H1 (cell line): ENCODE results near the gene GSPT1. TPM values are rescaled to one million over a fixed set of nuclear protein-coding genes. Genes with fewer than 3 reads are reported as not detected.

ENCODE experiments used
- CTCF ChIA-PET: fragments of 300-600 bp; sonication (Branson Sonifier 250); formaldehyde crosslinking; loops from one replicate; lab custom pipeline; 2021; ENCODE audit not compliant: partially characterized antibody; lab: Charles Lee
- POLR2A ChIA-PET: fragments of 300-600 bp; sonication (Branson Sonifier 250); formaldehyde crosslinking; loops from one replicate; lab custom pipeline; 2021; ENCODE audit warnings: inconsistent platforms; ENCODE audit not compliant: partially characterized antibody; lab: Charles Lee
- DNase-seq, 2 experiments: peaks; one replicate each; pipeline versions ENCODE4 v3.0.0 to v3.0.0-alpha.2; 2010 to 2022; ENCODE audit warnings: low spot score in 2 of 2, low read depth in 1 of 2, mixed read lengths in 1 of 2
- FAIRE-seq: peaks from 2 replicates; lab custom pipeline; 2011; peaks lifted over from hg19 to GRCh38; lab: Jason Lieb, UNC
- H2AFZ ChIP-seq: 2 replicates; pipeline ENCODE4 v1.8.1; 2012; ENCODE audit warnings: low read length, inconsistent platforms
- H2AK5ac ChIP-seq: 2 replicates; pipeline ENCODE4 v1.6.1; 2013; ENCODE audit warnings: low read depth, low read length
- H2BK120ac ChIP-seq: replicated peaks from 2 replicates; pipeline ENCODE3; 2013; ENCODE audit warnings: low read depth, low read length, inconsistent platforms
- H2BK12ac ChIP-seq: 2 replicates; pipeline ENCODE4 v1.6.1; 2013; ENCODE audit warnings: low read depth, low read length
- H2BK15ac ChIP-seq: 2 replicates; pipeline ENCODE4 v1.6.1; 2013; ENCODE audit warnings: low read length
- H2BK20ac ChIP-seq: 2 replicates; pipeline ENCODE4 v1.6.1; 2013; ENCODE audit warnings: low read length
- H2BK5ac ChIP-seq: 2 replicates; pipeline ENCODE4 v1.6.1; 2013; ENCODE audit warnings: low read depth, low read length
- H3K14ac ChIP-seq: 2 replicates; pipeline ENCODE4 v1.6.1; 2013; ENCODE audit warnings: inconsistent platforms; ENCODE audit not compliant: insufficient read length
- H3K18ac ChIP-seq: 2 replicates; pipeline ENCODE4 v1.6.1; 2013; ENCODE audit warnings: low read length; ENCODE audit errors: extremely low read depth
- H3K23ac ChIP-seq: 2 replicates; pipeline ENCODE4 v1.6.1; 2013; ENCODE audit warnings: inconsistent platforms; ENCODE audit not compliant: insufficient read length
- H3K23me2 ChIP-seq: 2 replicates; pipeline ENCODE4 v1.6.1; 2013; ENCODE audit warnings: low read depth, low read length
- H3K27ac ChIP-seq: 2 replicates; pipeline ENCODE4 v1.6.1; 2011; ENCODE audit warnings: low read depth, low read length, inconsistent platforms
- H3K27me3 ChIP-seq, 4 experiments: replicated peaks in 1 of 4; 1 replicate in 1 of 4; 2 replicates in 3 of 4; pipeline versions ENCODE4 v1.6.1 to v1.8.1; 2011 to 2013; ENCODE audit warnings: low read length in 3 of 4, mild to moderate bottlenecking in 3 of 4, inconsistent platforms in 2 of 4, mixed read lengths in 2 of 4, moderate library complexity in 1 of 4; ENCODE audit not compliant: control insufficient read depth in 3 of 4, insufficient read depth in 3 of 4; ENCODE audit errors: extremely low read depth in 1 of 4
- H3K36me3 ChIP-seq, 4 experiments: 2 replicates each; pipeline versions ENCODE4 v1.6.1 to v1.8.1; 2011 to 2013; ENCODE audit warnings: mild to moderate bottlenecking in 4 of 4, low read length in 3 of 4, moderate library complexity in 2 of 4, control low read depth in 1 of 4, inconsistent platforms in 1 of 4; ENCODE audit not compliant: insufficient read depth in 4 of 4, control insufficient read depth in 2 of 4
- H3K4ac ChIP-seq: replicated peaks from 2 replicates; pipeline ENCODE3; 2013; ENCODE audit warnings: low read length, low read depth, mixed read lengths, inconsistent platforms; ENCODE audit not compliant: insufficient read length
- H3K4me1 ChIP-seq, 4 experiments: replicated peaks in 1 of 4; 1 replicate in 1 of 4; 2 replicates in 3 of 4; pipeline versions ENCODE4 v1.6.1 to v1.8.1; 2011 to 2013; ENCODE audit warnings: low read length in 3 of 4, inconsistent platforms in 2 of 4, mixed read lengths in 1 of 4; ENCODE audit not compliant: insufficient read depth in 4 of 4, control insufficient read depth in 3 of 4
- H3K4me2 ChIP-seq, 2 experiments: 2 replicates each; pipeline versions ENCODE4 v1.6.1 to v1.8.1; 2011 to 2013; ENCODE audit warnings: low read depth in 2 of 2, low read length in 2 of 2, control low read depth in 1 of 2, inconsistent platforms in 1 of 2, mild to moderate bottlenecking in 1 of 2; ENCODE audit not compliant: insufficient read depth in 1 of 2
- H3K4me3 ChIP-seq, 4 experiments: fragments of 200-600, 300-600 bp in 1 of 4; sonication (generic), shearing (Covaris generic), sonication (Bioruptor Twin) in 1 of 4; 2 replicates each; pipeline versions ENCODE4 v1.5.1 to v1.8.1; 2011 to 2016; ENCODE audit warnings: low read length in 4 of 4, low read depth in 3 of 4, control low read depth in 2 of 4, inconsistent platforms in 2 of 4, mild to moderate bottlenecking in 2 of 4, mixed read lengths in 1 of 4, moderate library complexity in 1 of 4; ENCODE audit not compliant: insufficient read depth in 2 of 4; ENCODE audit errors: extremely low read depth in 1 of 4
- H3K56ac ChIP-seq: replicated peaks from 2 replicates; pipeline ENCODE3; 2013; ENCODE audit warnings: low read depth, mild to moderate bottlenecking, mixed read lengths, low read length, inconsistent platforms; ENCODE audit not compliant: insufficient read length
- H3K79me1 ChIP-seq: 2 replicates; pipeline ENCODE4 v1.6.1; 2013; ENCODE audit warnings: low read depth, low read length, control low read depth
- H3K79me2 ChIP-seq, 2 experiments: 2 replicates each; pipeline versions ENCODE4 v1.6.1 to v1.8.1; 2012 to 2013; ENCODE audit warnings: low read length in 2 of 2, mild to moderate bottlenecking in 2 of 2, inconsistent platforms in 1 of 2; ENCODE audit not compliant: insufficient read depth in 2 of 2, control insufficient read depth in 1 of 2
- H3K9ac ChIP-seq, 4 experiments: replicated peaks in 1 of 4; 1 replicate in 1 of 4; 2 replicates in 3 of 4; pipeline versions ENCODE4 v1.6.1 to v1.8.1; 2011 to 2013; ENCODE audit warnings: low read depth in 3 of 4, low read length in 3 of 4, control low read depth in 2 of 4, mild to moderate bottlenecking in 2 of 4, moderate library complexity in 2 of 4, inconsistent platforms in 1 of 4; ENCODE audit errors: extremely low read depth in 1 of 4
- H3K9me3 ChIP-seq, 2 experiments: 2 replicates each; pipeline versions ENCODE4 v1.6.1 to v1.8.1; 2012 to 2013; ENCODE audit warnings: mild to moderate bottlenecking in 2 of 2, moderate library complexity in 2 of 2, control low read depth in 1 of 2, inconsistent platforms in 1 of 2, low read depth in 1 of 2, low read length in 1 of 2, mixed read lengths in 1 of 2; ENCODE audit not compliant: insufficient read depth in 2 of 2
- H4K20me1 ChIP-seq, 2 experiments: replicated peaks in 1 of 2; 2 replicates each; pipeline versions ENCODE3 to v1.8.1; 2011 to 2013; ENCODE audit warnings: inconsistent platforms in 2 of 2, low read length in 2 of 2, mild to moderate bottlenecking in 1 of 2; ENCODE audit not compliant: insufficient read depth in 2 of 2, control insufficient read depth in 1 of 2
- H4K5ac ChIP-seq: 2 replicates; pipeline ENCODE4 v1.6.1; 2013; ENCODE audit warnings: low read length, low read depth, mixed read lengths, inconsistent platforms; ENCODE audit not compliant: insufficient read length
- H4K8ac ChIP-seq: 2 replicates; pipeline ENCODE4 v1.8.0; 2013; ENCODE audit warnings: mild to moderate bottlenecking, moderate library complexity, low read length, inconsistent platforms; ENCODE audit not compliant: insufficient read depth; ENCODE audit errors: extremely low read depth
- H4K91ac ChIP-seq: replicated peaks from 2 replicates; pipeline ENCODE3; 2013; ENCODE audit warnings: low read length, mixed read lengths, inconsistent platforms; ENCODE audit not compliant: insufficient read length
- CHD1 ChIP-seq: IDR thresholded peaks from 2 replicates; pipeline ENCODE4 v1.6.1; 2012; ENCODE audit warnings: low read depth, low read length, improper control_type of control experiment
- NRF1 ChIP-seq: IDR thresholded peaks from 2 replicates; pipeline ENCODE4 v1.6.1; 2011; ENCODE audit warnings: mild to moderate bottlenecking, low read depth, low read length, improper control_type of control experiment
- POLR2A ChIP-seq, 2 experiments: IDR thresholded peaks; 1 replicate in 1 of 2; 2 replicates in 1 of 2; pipeline ENCODE4 v1.6.1; 2011; ENCODE audit warnings: low read depth in 2 of 2, low read length in 2 of 2, mild to moderate bottlenecking in 2 of 2; ENCODE audit errors: control extremely low read depth in 1 of 2
- POU5F1 ChIP-seq: IDR thresholded peaks from 2 replicates; pipeline ENCODE4 v1.6.1; 2011; ENCODE audit warnings: low read depth, mild to moderate bottlenecking, low read length, moderate library complexity
- RAD21 ChIP-seq, 2 experiments: IDR thresholded peaks in 1 of 2; conservative IDR thresholded peaks in 1 of 2; 2 replicates each; pipeline ENCODE4 v1.6.1; 2011; ENCODE audit warnings: low read depth in 2 of 2, low read length in 2 of 2, improper control_type of control experiment in 1 of 2, inconsistent platforms in 1 of 2, mild to moderate bottlenecking in 1 of 2, moderate library complexity in 1 of 2
- RBBP5 ChIP-seq: IDR thresholded peaks from 2 replicates; pipeline ENCODE4 v1.7.1; 2012; ENCODE audit warnings: low read depth, mild to moderate bottlenecking, inconsistent platforms, low read length, moderate library complexity, borderline replicate concordance
- SIRT6 ChIP-seq: IDR thresholded peaks from one replicate; pipeline ENCODE4 v1.7.1; 2012; ENCODE audit warnings: low read length, inconsistent platforms
- TCF12 ChIP-seq: IDR thresholded peaks from 2 replicates; pipeline ENCODE4 v1.6.1; 2011; ENCODE audit warnings: low read depth, mild to moderate bottlenecking, low read length
- ZNF274 ChIP-seq: IDR thresholded peaks from 2 replicates; pipeline ENCODE4 v1.7.0; 2012; ENCODE audit warnings: low read length, borderline replicate concordance; ENCODE audit errors: extremely low read depth
- WGBS, 2 experiments: shearing (Covaris generic) in 1 of 2; methylation state at CpG; one replicate each; pipeline versions ENCODE4 v1.1.6 to v1.1.7; 2013 to 2015; ENCODE audit warnings: low lambda C conversion rate in 2 of 2, mixed read lengths in 2 of 2, inconsistent platforms in 1 of 2, low coverage in 1 of 2, missing lambda C conversion rate in 1 of 2; ENCODE audit not compliant: insufficient replicate concordance in 2 of 2, insufficient coverage in 1 of 2, insufficient read length in 1 of 2; ENCODE audit errors: extremely low coverage in 1 of 2, missing lambda C conversion rate in 1 of 2; 5-methylcytosine and 5-hydroxymethylcytosine counted together
- polyA plus RNA-seq, 7 experiments: library from polyadenylated mRNA; depleted of rRNA in 3 of 7; stranded (reverse) in 5 of 7; unstranded in 2 of 7; fragments of >200 nt in 5 of 7; fragments of 200-250 nt in 2 of 7; gene quantifications; 1 replicate in 5 of 7; 2 replicates in 1 of 7; 4 replicates in 1 of 7; pipeline versions ENCODE4 v1.2.1 to v1.2.3, GENCODE V29; 2011 to 2013; ENCODE audit warnings: missing spikeins in 2 of 7, mixed read lengths in 2 of 7
- total RNA-seq: library from RNA; stranded (reverse); fragmentation: NEBNext Ultra II Directional; extraction: Animal tissue kit (Norgen Biotek cat#: 25700); gene quantifications from 2 replicates; pipeline ENCODE4 v1.2.1, GENCODE V29; 2021
- TF ChIP-seq, protein P1 (sequence below): IDR thresholded peaks from 2 replicates; pipeline ENCODE4 v1.6.1; 2011; ENCODE audit warnings: low read depth, mild to moderate bottlenecking, low read length; ENCODE audit not compliant: insufficient read depth

GSPT1 gene
- total and polyA plus RNA-seq, 2 of the 8 experiments (the other 6 are each of a cell fraction or from before 2014, with no cell fraction given) = 51.0 to 204 TPM

DNA sequence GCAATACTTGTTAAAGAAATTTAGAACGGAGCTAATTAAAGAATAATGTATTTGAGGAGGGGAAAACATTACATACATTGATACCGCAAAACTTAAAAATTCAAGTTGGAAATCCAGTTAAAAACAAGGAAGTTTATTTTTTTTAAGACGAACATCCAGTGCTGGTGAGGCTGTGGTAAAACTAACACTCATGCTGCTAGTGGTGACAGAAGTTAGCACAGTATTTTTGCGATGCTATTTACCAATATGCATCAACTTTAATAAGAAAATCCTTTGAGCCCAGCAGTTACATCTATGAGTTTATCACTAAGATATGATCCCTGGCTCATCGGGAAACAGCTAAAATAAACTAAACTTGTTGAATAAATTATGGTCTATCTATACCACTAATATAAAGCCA is 31.7 kb downstream of the GSPT1 start:
- H2AK5ac ChIP-seq = no peak overlapping the region
- no peaks in the 10 kb centered on the region for H3K9me3 ChIP-seq
- no peak for FAIRE-seq
- no peak overlapping the region for H4K8ac ChIP-seq
- no peak overlapping the region for H2BK20ac ChIP-seq
- peaks cover 17 to 67% (median 53%) of the 10 kb centered on the region in 4 experiments for H3K36me3 ChIP-seq
- H3K14ac ChIP-seq = no peak overlapping the region
- H4K5ac ChIP-seq = no peak overlapping the region
- no peak overlapping the region for H3K56ac ChIP-seq
- H3K4ac ChIP-seq = no peak overlapping the region
- H3K27me3 ChIP-seq = no peaks in the 10 kb centered on the region
- POLR2A ChIA-PET = no interaction called here
- H2AFZ ChIP-seq = no peak overlapping the region
- H3K9ac ChIP-seq = no peak overlapping the region
- H3K23me2 ChIP-seq = no peaks in the 10 kb centered on the region
- H2BK120ac ChIP-seq = no peak overlapping the region
- no peaks in the 10 kb centered on the region for H4K20me1 ChIP-seq
- H2BK15ac ChIP-seq = no peak overlapping the region
- H3K27ac ChIP-seq = no peak overlapping the region
- H3K23ac ChIP-seq = no peak overlapping the region
- H2BK12ac ChIP-seq = no peak overlapping the region
- no peak overlapping the region for H2BK5ac ChIP-seq
- H3K79me1 ChIP-seq = no peaks in the 10 kb centered on the region
- CTCF ChIA-PET = interaction anchor here (0.6 to 1.2 kb wide), 3 partner anchors 13 to 292 kb away, joined by 3 to 4 read pairs (median 4); no protein-coding TSS in a partner anchor
- no peak overlapping the region for H3K18ac ChIP-seq
- DNase-seq = no peak
- no peak overlapping the region for H3K4me3 ChIP-seq
- H3K4me1 ChIP-seq = no peaks in the 10 kb centered on the region
- H4K91ac ChIP-seq = no peak overlapping the region
- WGBS, 2 experiments = 95% methylated on average over 5 of the region's 5 CpGs; no CpG with 5 or more reads in 1 of the 2 experiments
- no peak overlapping the region for H3K4me2 ChIP-seq
- no peaks in the 10 kb centered on the region for H3K79me2 ChIP-seq
- TF ChIP-seq CHD1 (no peak), POU5F1 (no peak), TCF12 (no peak), SIRT6 (no peak), POLR2A (IDR thresholded peaks at IDR 0.05; ENCODE audit: control extremely low read depth in 1 of 2, low read depth in 2 of 2, low read length in 2 of 2) (no peak), NRF1 (no peak), RBBP5 (no peak), RAD21 (IDR thresholded peaks at IDR 0.05 in 1 of 2, conservative IDR thresholded peaks at IDR 0.05 in 1 of 2; ENCODE audit: low read depth in 2 of 2, low read length in 2 of 2) (no peak), ZNF274 (no peak)
- TF ChIP-seq, protein P1, sequence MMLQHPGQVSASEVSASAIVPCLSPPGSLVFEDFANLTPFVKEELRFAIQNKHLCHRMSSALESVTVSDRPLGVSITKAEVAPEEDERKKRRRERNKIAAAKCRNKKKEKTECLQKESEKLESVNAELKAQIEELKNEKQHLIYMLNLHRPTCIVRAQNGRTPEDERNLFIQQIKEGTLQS = no peak
